Measurements from ENCODE around the gene RELCH.
A peak's percentile ranks its signal among the peaks of the same experiment; 100 is the strongest.

Gene RELCH

GRCh38 chr18:62182220-62182619, 4.8 kb upstream of the RELCH start:
- H2AFZ ChIP-seq (ENCODE audit: low read depth, low read length): no peak overlapping the region
- H3K36me3 ChIP-seq (ENCODE audit: control insufficient read depth in 1 of 2, insufficient read depth in 2 of 2, low read depth in 1 of 2, low read length in 2 of 2): no peaks in the 10 kb centered on the region
- no peak overlapping the region for H4K91ac ChIP-seq (ENCODE audit: low read length)
- H2BK15ac ChIP-seq (ENCODE audit: low read depth, poor library complexity, severe bottlenecking): no peak overlapping the region
- H3K9me3 ChIP-seq (ENCODE audit: control insufficient read depth, low read length): no peaks in the 10 kb centered on the region
- no peaks in the 10 kb centered on the region for H3K27me3 ChIP-seq (ENCODE audit: control insufficient read depth in 1 of 2, insufficient read depth in 1 of 2, low read length in 2 of 2)
- H3K9ac ChIP-seq (ENCODE audit: low read length): no peak overlapping the region
- H2AK5ac ChIP-seq (ENCODE audit: low read length, severe bottlenecking): no peak overlapping the region
- H3K23ac ChIP-seq (ENCODE audit: low read length in 2 of 2): no peak overlapping the region
- no peak overlapping the region for H3K4ac ChIP-seq (ENCODE audit: low read depth in 1 of 2, low read length in 2 of 2)
- H2BK5ac ChIP-seq (ENCODE audit: low read depth, low read length, poor library complexity, severe bottlenecking): no peak overlapping the region
- H2BK120ac ChIP-seq (ENCODE audit: low read depth, low read length): no peak overlapping the region
- no peak overlapping the region for H3K4me2 ChIP-seq (ENCODE audit: low read length, poor library complexity, severe bottlenecking)
- no peak overlapping the region for H3K18ac ChIP-seq (ENCODE audit: low read depth in 1 of 2, low read length in 2 of 2)
- H3K4me1 ChIP-seq (ENCODE audit: control insufficient read depth, insufficient read depth, low read depth, low read length): no peaks in the 10 kb centered on the region
- no peak for DNase-seq
- H3K4me3 ChIP-seq (ENCODE audit: insufficient read depth in 1 of 2, low read depth in 1 of 2, low read length in 2 of 2): no peak overlapping the region
- H3K79me1 ChIP-seq (replicated peaks; ENCODE audit: low read length, poor library complexity, severe bottlenecking): peaks cover 6% of the 10 kb centered on the region
- no peak overlapping the region for H3K27ac ChIP-seq (ENCODE audit: low read length, poor library complexity, severe bottlenecking)
- no peak overlapping the region for H2BK12ac ChIP-seq (ENCODE audit: low read length in 2 of 2)
- no peak overlapping the region for H4K8ac ChIP-seq (ENCODE audit: low read length)
- 85% methylated on average over 3 of the region's 3 CpGs for WGBS
- no peak overlapping the region for H3K14ac ChIP-seq (ENCODE audit: low read length in 2 of 2)

- Histone ChIP-seq H4K91ac (ENCODE audit: low read length) (no peak overlapping the region), H3K4me3 (ENCODE audit: insufficient read depth in 1 of 2, low read depth in 1 of 2, low read length in 2 of 2) (no peak overlapping the region), H3K27me3 (ENCODE audit: control insufficient read depth in 1 of 2, insufficient read depth in 1 of 2, low read length in 2 of 2) (no peaks in the 10 kb centered on the region), H2BK15ac (ENCODE audit: low read depth, poor library complexity, severe bottlenecking) (no peak overlapping the region), H3K4me2 (ENCODE audit: low read length, poor library complexity, severe bottlenecking) (no peak overlapping the region), H3K14ac (ENCODE audit: low read length in 2 of 2) (no peak overlapping the region), H3K23ac (ENCODE audit: low read length in 2 of 2) (no peak overlapping the region), H3K9ac (ENCODE audit: low read length) (peak overlapping the region; percentile 28), H2AK5ac (ENCODE audit: low read length, severe bottlenecking) (no peak overlapping the region), H3K36me3 (ENCODE audit: control insufficient read depth in 1 of 2, insufficient read depth in 2 of 2, low read depth in 1 of 2, low read length in 2 of 2) (no peaks in the 10 kb centered on the region), H3K27ac (ENCODE audit: low read length, poor library complexity, severe bottlenecking) (no peak overlapping the region), H2AFZ (ENCODE audit: low read depth, low read length) (no peak overlapping the region), H2BK12ac (ENCODE audit: low read length in 2 of 2) (no peak overlapping the region), H2BK5ac (ENCODE audit: low read depth, low read length, poor library complexity, severe bottlenecking) (no peak overlapping the region), H3K9me3 (ENCODE audit: control insufficient read depth, low read length) (no peaks in the 10 kb centered on the region), H3K79me1 (replicated peaks; ENCODE audit: low read length, poor library complexity, severe bottlenecking) (peaks cover 5% of the 10 kb centered on the region), H3K4ac (ENCODE audit: low read depth in 1 of 2, low read length in 2 of 2) (no peak overlapping the region), H4K8ac (ENCODE audit: low read length) (no peak overlapping the region), H3K18ac (ENCODE audit: low read depth in 1 of 2, low read length in 2 of 2) (no peak overlapping the region), H3K4me1 (ENCODE audit: control insufficient read depth, insufficient read depth, low read depth, low read length) (no peaks in the 10 kb centered on the region), H2BK120ac (ENCODE audit: low read depth, low read length) (no peak overlapping the region)
- peak; percentile 69 for DNase-seq
- WGBS: 0% methylated on average over 1 of the region's 2 CpGs
These were observed 3.4 kb upstream of the RELCH start for GRCh38 chr18:62183578-62184195.

GRCh38 chr18:62186499-62186773, 619 bp upstream of the RELCH start:
- Histone ChIP-seq H2BK15ac (ENCODE audit: low read depth, poor library complexity, severe bottlenecking) (no peak overlapping the region), H3K27ac (ENCODE audit: low read length, poor library complexity, severe bottlenecking) (peak overlapping the region; percentile 24)
- 2% methylated on average over 9 of the region's 12 CpGs for WGBS

DNA sequence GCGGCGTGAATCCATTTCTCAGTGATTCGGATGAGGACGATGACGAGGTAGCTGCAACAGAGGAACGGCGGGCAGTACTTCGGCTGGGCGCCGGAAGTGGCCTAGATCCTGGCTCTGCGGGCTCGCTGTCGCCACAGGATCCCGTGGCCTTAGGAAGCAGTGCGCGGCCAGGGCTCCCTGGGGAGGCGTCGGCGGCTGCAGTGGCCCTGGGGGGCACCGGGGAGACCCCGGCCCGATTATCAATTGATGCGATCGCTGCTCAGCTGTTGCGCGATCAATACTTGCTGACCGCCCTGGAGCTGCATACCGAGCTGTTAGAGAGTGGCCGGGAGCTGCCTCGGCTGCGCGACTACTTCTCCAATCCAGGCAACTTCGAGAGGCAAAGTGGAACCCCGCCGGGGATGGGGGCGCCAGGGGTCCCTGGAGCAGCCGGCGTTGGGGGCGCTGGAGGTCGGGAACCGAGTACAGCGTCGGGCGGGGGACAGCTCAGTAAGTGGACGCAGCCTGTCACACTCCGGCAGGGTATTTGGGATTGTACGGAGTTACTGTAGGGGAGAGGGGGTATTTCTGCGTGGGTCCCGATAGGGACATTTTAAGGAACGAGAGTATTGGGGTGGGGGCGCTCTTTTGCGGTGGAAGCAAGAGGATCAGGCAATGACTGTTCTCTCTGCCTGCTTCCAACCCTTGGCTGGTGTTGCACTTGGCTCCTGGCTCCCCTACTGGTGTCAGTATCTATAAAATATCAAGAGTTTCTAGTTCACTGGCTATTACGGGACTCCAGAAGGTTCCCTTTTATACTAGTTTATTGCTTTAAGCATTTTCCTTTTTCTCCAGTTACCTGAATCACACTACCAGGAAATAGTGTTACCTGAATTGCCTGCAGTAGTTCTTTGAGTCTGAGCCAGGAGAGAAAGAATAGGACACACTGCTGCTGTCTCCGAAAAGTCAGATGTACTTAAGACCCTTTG, 772 bp downstream of the RELCH start:
- under 1% methylated on average over 54 of the region's 54 CpGs for WGBS
- Histone ChIP-seq H3K9me3 (ENCODE audit: control insufficient read depth, low read length) (no peaks in the 10 kb centered on the region), H3K23ac (ENCODE audit: low read length in 2 of 2) (peak overlapping the region in 1 of 2 experiments; percentile 92), H3K27ac (ENCODE audit: low read length, poor library complexity, severe bottlenecking) (peak overlapping the region; percentile 84), H3K79me1 (replicated peaks; ENCODE audit: low read length, poor library complexity, severe bottlenecking) (no peaks in the 10 kb centered on the region), H3K4ac (ENCODE audit: low read depth in 1 of 2, low read length in 2 of 2) (peak overlapping the region; percentile 61 to 78), H3K9ac (ENCODE audit: low read length) (peak overlapping the region; percentile 94), H2BK5ac (ENCODE audit: low read depth, low read length, poor library complexity, severe bottlenecking) (peak overlapping the region; percentile 39), H4K8ac (ENCODE audit: low read length) (peak overlapping the region; percentile 5), H3K4me1 (ENCODE audit: control insufficient read depth, insufficient read depth, low read depth, low read length) (peaks cover 2% of the 10 kb centered on the region), H3K27me3 (ENCODE audit: control insufficient read depth in 1 of 2, insufficient read depth in 1 of 2, low read length in 2 of 2) (no peaks in the 10 kb centered on the region), H2AFZ (ENCODE audit: low read depth, low read length) (no peak overlapping the region), H2BK15ac (ENCODE audit: low read depth, poor library complexity, severe bottlenecking) (peak overlapping the region; percentile 1), H2AK5ac (ENCODE audit: low read length, severe bottlenecking) (no peak overlapping the region), H2BK12ac (ENCODE audit: low read length in 2 of 2) (no peak overlapping the region), H3K18ac (ENCODE audit: low read depth in 1 of 2, low read length in 2 of 2) (peak overlapping the region; percentile 83 to 89), H3K4me2 (ENCODE audit: low read length, poor library complexity, severe bottlenecking) (peak overlapping the region; percentile 90), H2BK120ac (ENCODE audit: low read depth, low read length) (no peak overlapping the region), H3K14ac (ENCODE audit: low read length in 2 of 2) (peak overlapping the region; percentile 19 to 74), H3K4me3 (ENCODE audit: insufficient read depth in 1 of 2, low read depth in 1 of 2, low read length in 2 of 2) (peak overlapping the region; percentile 94 to 99), H4K91ac (ENCODE audit: low read length) (peak overlapping the region; percentile 90), H3K36me3 (ENCODE audit: control insufficient read depth in 1 of 2, insufficient read depth in 2 of 2, low read depth in 1 of 2, low read length in 2 of 2) (no peaks in the 10 kb centered on the region)
- peak; percentile 37 for DNase-seq

More at GRCh38 chr18:62186499-62186773, 619 bp upstream of the RELCH start:
- Histone ChIP-seq H2AFZ (ENCODE audit: low read depth, low read length) (peak overlapping the region; percentile 74), H3K4ac (ENCODE audit: low read depth in 1 of 2, low read length in 2 of 2) (no peak overlapping the region), H3K4me3 (ENCODE audit: insufficient read depth in 1 of 2, low read depth in 1 of 2, low read length in 2 of 2) (peak overlapping the region; percentile 82 to 99), H3K9me3 (ENCODE audit: control insufficient read depth, low read length) (no peaks in the 10 kb centered on the region), H3K18ac (ENCODE audit: low read depth in 1 of 2, low read length in 2 of 2) (peak overlapping the region in 1 of 2 experiments; percentile 40), H2AK5ac (ENCODE audit: low read length, severe bottlenecking) (no peak overlapping the region), H3K4me1 (ENCODE audit: control insufficient read depth, insufficient read depth, low read depth, low read length) (peaks cover 2% of the 10 kb centered on the region), H4K91ac (ENCODE audit: low read length) (no peak overlapping the region), H3K4me2 (ENCODE audit: low read length, poor library complexity, severe bottlenecking) (peak overlapping the region; percentile 63), H3K36me3 (ENCODE audit: control insufficient read depth in 1 of 2, insufficient read depth in 2 of 2, low read depth in 1 of 2, low read length in 2 of 2) (no peaks in the 10 kb centered on the region), H2BK120ac (ENCODE audit: low read depth, low read length) (no peak overlapping the region), H3K14ac (ENCODE audit: low read length in 2 of 2) (no peak overlapping the region), H3K23ac (ENCODE audit: low read length in 2 of 2) (no peak overlapping the region), H3K27me3 (ENCODE audit: control insufficient read depth in 1 of 2, insufficient read depth in 1 of 2, low read length in 2 of 2) (no peaks in the 10 kb centered on the region), H3K9ac (ENCODE audit: low read length) (peak overlapping the region; percentile 91), H2BK5ac (ENCODE audit: low read depth, low read length, poor library complexity, severe bottlenecking) (no peak overlapping the region), H3K79me1 (replicated peaks; ENCODE audit: low read length, poor library complexity, severe bottlenecking) (peaks cover 1% of the 10 kb centered on the region), H2BK12ac (ENCODE audit: low read length in 2 of 2) (no peak overlapping the region), H4K8ac (ENCODE audit: low read length) (peak overlapping the region; percentile 45)
- peak; percentile 75 for DNase-seq
